Muscle layer of duodenum (tissue), 2 donors: Measurements from ENCODE around the gene FOXP1.
A peak's percentile ranks its signal among the peaks of the same experiment; 100 is the strongest.
"Not testable (repeated sequence)": the region's sequence is repeated elsewhere in the genome, so short reads cannot be mapped to it uniquely, and the experiment has no call there.

ENCODE experiments used
- H3K27ac ChIP-seq: one replicate; pipeline ENCODE4 v1.7.0; 2013; ENCODE audit warnings: mild to moderate bottlenecking, low read length
- H3K27me3 ChIP-seq: one replicate; pipeline ENCODE4 v1.7.0; 2013; ENCODE audit warnings: low read depth, mild to moderate bottlenecking, control low read depth, low read length
- H3K36me3 ChIP-seq, 2 donors: one replicate each; pipeline ENCODE4 v1.7.0; 2013; ENCODE audit warnings: low read length in 2 of 2, control low read depth in 1 of 2, mild to moderate bottlenecking in 1 of 2; ENCODE audit not compliant: insufficient read depth in 2 of 2, control insufficient read depth in 1 of 2
- H3K4me1 ChIP-seq, 2 donors: one replicate each; pipeline ENCODE4 v1.7.0; 2013; ENCODE audit warnings: low read length in 2 of 2, mild to moderate bottlenecking in 2 of 2, control low read depth in 1 of 2, moderate library complexity in 1 of 2; ENCODE audit not compliant: insufficient read depth in 2 of 2, control insufficient read depth in 1 of 2
- H3K4me3 ChIP-seq, 2 donors: one replicate each; pipeline ENCODE4 v1.7.0; 2013; ENCODE audit warnings: low read length in 2 of 2, low read depth in 1 of 2, mild to moderate bottlenecking in 1 of 2
- H3K9me3 ChIP-seq, 2 donors: one replicate each; pipeline ENCODE4 v1.7.0; 2013; ENCODE audit warnings: low read length in 2 of 2, control low read depth in 1 of 2, mild to moderate bottlenecking in 1 of 2; ENCODE audit not compliant: control insufficient read depth in 1 of 2
- donor health status: healthy.

Gene FOXP1

GRCh38 chr3:71543371-71544016 lies 40.0 kb downstream of the FOXP1 start:
- peak overlapping the region; percentile 42 for H3K27ac ChIP-seq
- H3K4me3 ChIP-seq = peak overlapping the region; percentile 40 to 55

GRCh38 chr3:71542521-71543370 lies 40.8 kb downstream of the FOXP1 start:
- H3K4me1 ChIP-seq = peaks cover 5 to 32% of the 10 kb centered on the region in 2 donors
- H3K27me3 ChIP-seq = no peaks in the 10 kb centered on the region
- H3K9me3 ChIP-seq = no peaks in the 10 kb centered on the region
- peak overlapping the region; percentile 40 to 55 for H3K4me3 ChIP-seq
- H3K36me3 ChIP-seq = peaks cover 0 to 4% of the 10 kb centered on the region in 2 donors
- H3K27ac ChIP-seq = peak overlapping the region; percentile 42

More at GRCh38 chr3:71543371-71544016, 40.0 kb downstream of the FOXP1 start:
- Histone ChIP-seq H3K27me3 (no peaks in the 10 kb centered on the region), H3K4me1 (peaks cover 5 to 32% of the 10 kb centered on the region in 2 donors), H3K9me3 (no peaks in the 10 kb centered on the region), H3K36me3 (peaks cover 0 to 4% of the 10 kb centered on the region in 2 donors)

- Histone ChIP-seq H3K27me3 (no peaks in the 10 kb centered on the region), H3K9me3 (no peaks in the 10 kb centered on the region)
Measured at GRCh38 chr3:71541313-71541712, 42.2 kb downstream of the FOXP1 start.

GRCh38 chr3:71537211-71537611 lies 46.3 kb downstream of the FOXP1 start:
- Histone ChIP-seq H3K36me3 (no peaks in the 10 kb centered on the region), H3K9me3 (no peaks in the 10 kb centered on the region), H3K27ac (no peak overlapping the region), H3K27me3 (no peaks in the 10 kb centered on the region), H3K4me3 (no peak overlapping the region), H3K4me1 (peaks cover 6 to 22% of the 10 kb centered on the region in 2 donors)

More at GRCh38 chr3:71541313-71541712, 42.2 kb downstream of the FOXP1 start:
- no peak overlapping the region for H3K4me3 ChIP-seq
- H3K4me1 ChIP-seq = peaks cover 0 to 36% of the 10 kb centered on the region in 2 donors
- no peak overlapping the region for H3K27ac ChIP-seq
- peaks cover 0 to 2% of the 10 kb centered on the region in 2 donors for H3K36me3 ChIP-seq

DNA sequence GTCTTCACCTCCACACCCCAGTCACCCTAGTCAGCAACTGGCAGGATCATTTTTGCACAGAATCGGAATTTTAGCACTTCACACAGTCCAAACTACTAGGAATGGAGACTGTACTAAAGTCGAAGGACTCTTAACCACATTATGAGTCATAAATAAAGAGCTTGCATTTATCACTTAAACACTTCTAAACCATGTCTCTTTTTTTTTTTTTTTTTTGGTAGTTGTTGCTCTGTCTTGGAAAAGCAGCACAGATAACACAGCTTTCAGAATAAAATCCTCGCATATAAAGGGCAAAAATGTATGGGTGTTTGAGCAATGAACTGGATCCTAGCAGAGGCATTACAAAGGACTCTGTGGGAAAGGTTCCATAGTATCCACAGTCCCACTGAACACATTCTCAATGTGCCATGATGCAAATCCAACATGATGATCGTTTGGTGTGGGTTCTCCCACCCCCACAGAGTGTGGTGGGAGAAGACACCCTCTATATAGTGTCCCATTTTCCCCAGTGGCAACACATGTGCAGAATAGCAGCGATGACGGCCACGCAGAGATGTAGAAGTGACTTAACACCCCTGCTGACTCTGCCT lies 47.1 kb downstream of the FOXP1 start:
- no peak overlapping the region for H3K4me3 ChIP-seq
- H3K27ac ChIP-seq = no peak overlapping the region
- no peaks in the 10 kb centered on the region for H3K27me3 ChIP-seq
- no peaks in the 10 kb centered on the region for H3K36me3 ChIP-seq
- H3K4me1 ChIP-seq = peaks cover 6 to 16% of the 10 kb centered on the region in 2 donors
- no peaks in the 10 kb centered on the region for H3K9me3 ChIP-seq

DNA sequence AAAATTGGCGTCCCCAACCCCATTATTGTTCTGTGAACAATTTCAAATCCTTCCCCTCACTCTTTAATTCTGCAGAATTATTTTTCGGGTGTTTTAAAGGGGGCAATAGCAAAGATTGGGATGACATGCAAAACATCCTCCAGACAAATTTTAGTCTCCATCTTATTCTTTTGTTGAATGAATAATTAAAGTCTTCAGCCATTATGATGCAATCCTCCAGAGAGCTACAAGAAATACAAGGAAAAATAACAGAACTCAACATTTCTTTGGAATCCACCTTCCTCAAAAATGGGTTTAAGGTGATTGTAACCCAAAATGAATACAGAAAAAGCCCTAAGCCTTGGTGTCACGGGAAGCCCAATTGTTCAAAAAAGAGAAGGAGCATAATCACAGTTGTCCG lies 49.9 kb downstream of the FOXP1 start:
- no peak overlapping the region for H3K27ac ChIP-seq

GRCh38 chr3:71532639-71533395 lies 50.7 kb downstream of the FOXP1 start:
- Histone ChIP-seq H3K9me3 (no peaks in the 10 kb centered on the region), H3K36me3 (no peaks in the 10 kb centered on the region), H3K4me3 (no peak overlapping the region), H3K27me3 (no peaks in the 10 kb centered on the region), H3K27ac (no peak overlapping the region), H3K4me1 (peaks cover 6 to 10% of the 10 kb centered on the region in 2 donors)

More for the DNA sequence above, 49.9 kb downstream of the FOXP1 start:
- H3K4me3 ChIP-seq = no peak overlapping the region
- no peaks in the 10 kb centered on the region for H3K9me3 ChIP-seq
- H3K4me1 ChIP-seq = peaks cover 6 to 10% of the 10 kb centered on the region in 2 donors
- no peaks in the 10 kb centered on the region for H3K27me3 ChIP-seq
- H3K36me3 ChIP-seq = no peaks in the 10 kb centered on the region

- Histone ChIP-seq H3K27ac (no peak overlapping the region), H3K36me3 (no peaks in the 10 kb centered on the region), H3K27me3 (no peaks in the 10 kb centered on the region), H3K4me1 (peaks cover 6% of the 10 kb centered on the region in 2 donors), H3K9me3 (no peaks in the 10 kb centered on the region), H3K4me3 (no peak overlapping the region)
Measured at GRCh38 chr3:71530903-71531530, 52.5 kb downstream of the FOXP1 start.

- Histone ChIP-seq H3K27me3 (no peaks in the 10 kb centered on the region), H3K9me3 (no peaks in the 10 kb centered on the region), H3K36me3 (no peaks in the 10 kb centered on the region), H3K4me3 (no peak overlapping the region), H3K27ac (no peak overlapping the region), H3K4me1 (peaks cover 6% of the 10 kb centered on the region in 2 donors)
Measured at GRCh38 chr3:71528816-71529215, 54.7 kb downstream of the FOXP1 start.

DNA sequence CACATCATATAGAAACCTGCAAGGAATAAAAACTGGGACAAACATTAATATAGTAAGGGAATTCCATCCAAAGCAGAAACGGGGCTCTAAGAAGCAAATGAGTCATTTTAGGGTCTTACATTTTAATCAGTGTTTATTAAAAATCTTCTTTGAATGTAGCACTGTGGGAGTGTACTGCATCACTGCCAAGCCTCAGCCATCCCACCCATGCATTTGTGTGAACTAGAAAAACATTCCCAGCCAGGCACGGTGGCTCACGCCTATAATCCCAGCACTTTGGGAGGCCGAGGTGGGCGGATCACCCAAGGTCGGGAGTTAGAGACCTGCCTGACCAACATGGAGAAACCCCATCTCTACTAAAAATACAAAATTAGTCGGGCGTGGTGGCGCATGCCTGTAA lies 57.1 kb downstream of the FOXP1 start:
- not testable (repeated sequence) for H3K4me1 ChIP-seq

More for the DNA sequence above, 57.1 kb downstream of the FOXP1 start:
- not testable (repeated sequence) for H3K9me3 ChIP-seq, H3K27ac ChIP-seq, H3K36me3 ChIP-seq, H3K4me3 ChIP-seq, H3K27me3 ChIP-seq
